Thyroid gland (tissue), 4 donors: ENCODE measurements around the gene NAALADL2. TPM values are rescaled to one million over a fixed set of nuclear protein-coding genes. Genes with fewer than 3 reads are reported as not detected.

Experiments
- DNase-seq, 2 donors: peaks; one replicate each; pipeline ENCODE4 v3.0.0-alpha.2; 2019
- H3K27ac ChIP-seq, 3 donors: fragments of 200-600 bp; sonication (generic); 1 replicate in 2 of 3; 2 replicates in 1 of 3; pipeline ENCODE4 v1.5.1; 2016 to 2019; ENCODE audit warnings: mild to moderate bottlenecking in 1 of 3, moderate library complexity in 1 of 3
- H3K27me3 ChIP-seq: fragments of 200-600 bp; sonication (generic); one replicate; pipeline ENCODE4 v1.5.1; 2019
- H3K36me3 ChIP-seq, 2 donors: fragments of 200-600 bp; sonication (generic); one replicate each; pipeline ENCODE4 v1.5.1; 2016 to 2019
- H3K4me1 ChIP-seq, 2 donors: fragments of 200-600 bp; sonication (generic); one replicate each; pipeline ENCODE4 v1.5.1; 2017 to 2019
- H3K4me3 ChIP-seq, 3 donors: fragments of 200-600 bp; sonication (generic); replicated peaks in 1 of 3; 1 replicate in 2 of 3; 2 replicates in 1 of 3; pipeline ENCODE4 v1.5.1; 2016; ENCODE audit warnings: mild to moderate bottlenecking in 1 of 3
- H3K9me3 ChIP-seq: fragments of 200-600 bp; sonication (generic); one replicate; pipeline ENCODE4 v1.5.1; 2017
- POLR2A ChIP-seq, 2 donors: fragments of 450-650 bp; IDR thresholded peaks; one replicate each; pipeline ENCODE4 v1.6.1; 2017; ENCODE audit warnings: antibody characterized with exemption in 2 of 2, mild to moderate bottlenecking in 2 of 2, moderate library complexity in 1 of 2
- WGBS, 2 donors: methylation state at CpG; one replicate each; pipeline ENCODE4 v1.1.5; 2017; 5-methylcytosine and 5-hydroxymethylcytosine counted together
- intact Hi-C: fragments of 100-400 bp; cut with DNase I; formaldehyde crosslinking; loops from one replicate; pipeline ENCODE4 v1.15.1; 2023
- total RNA-seq, 4 donors: library from RNA; depleted of rRNA; stranded (reverse); fragments of >200 nt; gene quantifications; one replicate each; pipeline ENCODE4 v1.2.3, GENCODE V29; 2016
- TF ChIP-seq, protein P1 (sequence below), 6 experiments: fragments of 200-600 bp in 3 of 6; fragments of 450-650 bp in 3 of 6; sonication (generic) in 3 of 6; IDR thresholded peaks; one replicate each; pipeline ENCODE4 v1.5.1; 2016 to 2019; ENCODE audit warnings: antibody characterized with exemption in 6 of 6, mild to moderate bottlenecking in 2 of 6, inconsistent platforms in 1 of 6, moderate library complexity in 1 of 6

The NAALADL2 gene
- total RNA-seq, 4 donors from 2014 or later, result 7.6 to 14.7 (median 9.0) TPM

DNA sequence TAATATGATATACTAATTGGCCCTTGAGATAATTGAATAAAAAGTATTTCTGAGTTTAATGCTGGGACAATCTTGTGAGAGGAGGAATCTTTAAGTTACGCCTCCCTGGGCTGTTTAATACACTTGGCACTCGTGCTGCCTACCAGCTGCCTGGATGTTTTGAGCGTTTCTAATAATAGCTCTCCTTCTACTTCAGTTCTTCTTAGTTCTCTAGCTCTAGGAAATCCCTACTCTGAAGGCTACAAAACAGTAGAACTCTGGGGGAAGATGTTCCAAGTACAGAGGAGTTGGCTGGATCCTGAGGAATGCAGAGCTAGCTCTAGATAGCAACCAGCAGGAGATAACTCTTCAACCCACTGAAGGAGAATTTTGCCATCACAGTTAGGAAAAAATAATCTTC is 3.5 kb downstream of the NAALADL2 start:
- H3K4me1 ChIP-seq, result peaks cover 0 to 7% of the 10 kb centered on the region in 2 donors
- DNase-seq, result peak; percentile 8 to 35
- peak overlapping the region in 1 of 3 donors; percentile 5 for H3K27ac ChIP-seq
- no peak overlapping the region for H3K4me3 ChIP-seq
- TF ChIP-seq, protein P1, sequence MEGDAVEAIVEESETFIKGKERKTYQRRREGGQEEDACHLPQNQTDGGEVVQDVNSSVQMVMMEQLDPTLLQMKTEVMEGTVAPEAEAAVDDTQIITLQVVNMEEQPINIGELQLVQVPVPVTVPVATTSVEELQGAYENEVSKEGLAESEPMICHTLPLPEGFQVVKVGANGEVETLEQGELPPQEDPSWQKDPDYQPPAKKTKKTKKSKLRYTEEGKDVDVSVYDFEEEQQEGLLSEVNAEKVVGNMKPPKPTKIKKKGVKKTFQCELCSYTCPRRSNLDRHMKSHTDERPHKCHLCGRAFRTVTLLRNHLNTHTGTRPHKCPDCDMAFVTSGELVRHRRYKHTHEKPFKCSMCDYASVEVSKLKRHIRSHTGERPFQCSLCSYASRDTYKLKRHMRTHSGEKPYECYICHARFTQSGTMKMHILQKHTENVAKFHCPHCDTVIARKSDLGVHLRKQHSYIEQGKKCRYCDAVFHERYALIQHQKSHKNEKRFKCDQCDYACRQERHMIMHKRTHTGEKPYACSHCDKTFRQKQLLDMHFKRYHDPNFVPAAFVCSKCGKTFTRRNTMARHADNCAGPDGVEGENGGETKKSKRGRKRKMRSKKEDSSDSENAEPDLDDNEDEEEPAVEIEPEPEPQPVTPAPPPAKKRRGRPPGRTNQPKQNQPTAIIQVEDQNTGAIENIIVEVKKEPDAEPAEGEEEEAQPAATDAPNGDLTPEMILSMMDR (IDR thresholded peaks at IDR 0.05), result no peak
- TF ChIP-seq POLR2A (IDR thresholded peaks at IDR 0.05), result no peak
- no peaks in the 10 kb centered on the region for H3K36me3 ChIP-seq
- H3K9me3 ChIP-seq, result no peaks in the 10 kb centered on the region
- intact Hi-C loops, result no loop called here
- WGBS, 2 donors, result 32 to 46% methylated on average over 3 of the region's 3 CpGs
- H3K27me3 ChIP-seq, result no peaks in the 10 kb centered on the region

GRCh38 chr3:174863488-174863887 is 4.4 kb downstream of the NAALADL2 start:
- intact Hi-C loops, result no loop called here

DNA sequence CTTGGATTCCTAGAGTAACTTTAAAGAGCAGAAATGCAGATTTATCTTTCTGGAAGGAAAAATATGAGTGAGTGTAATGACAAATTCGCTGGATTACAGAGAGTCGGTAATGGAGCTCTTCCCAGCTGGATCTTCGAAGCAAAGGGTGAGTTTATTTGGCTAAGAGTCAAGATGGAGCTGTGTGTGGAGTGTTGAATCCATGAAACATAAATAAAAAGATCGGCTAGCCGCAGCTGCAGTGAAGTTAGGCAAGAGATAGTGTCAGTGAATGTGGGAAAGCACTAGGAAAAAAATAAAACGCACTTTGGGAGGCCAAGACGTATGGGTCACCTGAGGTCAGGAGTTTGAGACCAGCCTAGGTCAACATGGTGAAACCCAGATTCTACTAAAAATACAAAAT is 10.3 kb downstream of the NAALADL2 start:
- no peak for DNase-seq
- Histone ChIP-seq H3K36me3 (no peaks in the 10 kb centered on the region), H3K9me3 (no peaks in the 10 kb centered on the region), H3K4me3 (no peak overlapping the region), H3K27me3 (no peaks in the 10 kb centered on the region), H3K4me1 (no peaks in the 10 kb centered on the region), H3K27ac (no peak overlapping the region)
- WGBS, 2 donors, result 82 to 83% methylated on average over 7 of the region's 7 CpGs
- intact Hi-C loops, result no loop called here
- no peak for TF ChIP-seq POLR2A (IDR thresholded peaks at IDR 0.05)

More at GRCh38 chr3:174863488-174863887, 4.4 kb downstream of the NAALADL2 start:
- H3K27ac ChIP-seq, result no peak overlapping the region
- H3K4me1 ChIP-seq, result peaks cover 0 to 7% of the 10 kb centered on the region in 2 donors
- no peak for DNase-seq
- H3K4me3 ChIP-seq, result no peak overlapping the region
- no peaks in the 10 kb centered on the region for H3K9me3 ChIP-seq
- H3K27me3 ChIP-seq, result no peaks in the 10 kb centered on the region
- H3K36me3 ChIP-seq, result no peaks in the 10 kb centered on the region
- TF ChIP-seq, protein P1 (IDR thresholded peaks at IDR 0.05), result no peak
- no peak for TF ChIP-seq POLR2A (IDR thresholded peaks at IDR 0.05)

GRCh38 chr3:174873832-174874657 is 14.9 kb downstream of the NAALADL2 start:
- Histone ChIP-seq H3K4me3 (no peak overlapping the region), H3K36me3 (no peaks in the 10 kb centered on the region), H3K27ac (no peak overlapping the region), H3K27me3 (no peaks in the 10 kb centered on the region), H3K4me1 (no peaks in the 10 kb centered on the region), H3K9me3 (no peaks in the 10 kb centered on the region)
- 86% methylated on average over 3 of the region's 3 CpGs for WGBS, 2 donors
- intact Hi-C loops, result no loop called here
- no peak for TF ChIP-seq POLR2A (IDR thresholded peaks at IDR 0.05)
- TF ChIP-seq, protein P1 (IDR thresholded peaks at IDR 0.05), result no peak
- no peak for DNase-seq

DNA sequence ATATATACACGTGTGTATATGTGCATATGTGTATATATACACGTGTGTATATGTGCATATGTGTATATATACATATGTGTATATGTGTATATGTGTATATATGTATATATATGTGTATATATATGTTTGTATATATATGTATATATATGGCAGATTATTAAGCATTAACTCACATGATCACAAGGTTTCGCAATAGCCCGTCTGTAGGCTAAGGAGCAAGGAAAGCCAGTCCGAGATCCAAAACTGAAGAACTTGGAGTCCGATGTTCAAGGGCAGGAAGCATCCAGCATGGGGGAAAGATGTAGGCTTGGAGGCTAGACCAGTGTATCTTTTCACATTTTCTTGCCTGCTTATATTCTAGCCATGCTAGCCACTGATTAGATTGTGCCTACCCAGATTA is 23.7 kb downstream of the NAALADL2 start:
- 84 to 91% methylated on average over 6 of the region's 6 CpGs for WGBS, 2 donors
- no peak for TF ChIP-seq POLR2A (IDR thresholded peaks at IDR 0.05)
- TF ChIP-seq, protein P1 (IDR thresholded peaks at IDR 0.05), result no peak
- H3K4me1 ChIP-seq, result no peaks in the 10 kb centered on the region

More for the DNA sequence above, 23.7 kb downstream of the NAALADL2 start:
- DNase-seq, result no peak
- intact Hi-C loops, result no loop called here
- Histone ChIP-seq H3K27ac (no peak overlapping the region), H3K4me3 (no peak overlapping the region), H3K9me3 (no peaks in the 10 kb centered on the region), H3K36me3 (no peaks in the 10 kb centered on the region), H3K27me3 (no peaks in the 10 kb centered on the region)
